Esophagus squamous epithelium (tissue), 4 donors: ENCODE data around the gene GPR4.

Source experiments
- POLR2A ChIP-seq, 4 donors: fragments of 450-650 bp; IDR thresholded peaks; one replicate each; pipeline ENCODE4 v1.6.1; 2017; ENCODE audit warnings: antibody characterized with exemption in 4 of 4, mild to moderate bottlenecking in 4 of 4, moderate library complexity in 3 of 4
- TF ChIP-seq, protein P1 (sequence below), 6 experiments: fragments of 450-650 bp in 4 of 6; fragments of 200-600 bp in 2 of 6; sonication (generic) in 2 of 6; IDR thresholded peaks; one replicate each; pipeline ENCODE4 v1.5.1; 2016 to 2019; ENCODE audit warnings: antibody characterized with exemption in 6 of 6, mild to moderate bottlenecking in 4 of 6, moderate library complexity in 4 of 6

DNA sequence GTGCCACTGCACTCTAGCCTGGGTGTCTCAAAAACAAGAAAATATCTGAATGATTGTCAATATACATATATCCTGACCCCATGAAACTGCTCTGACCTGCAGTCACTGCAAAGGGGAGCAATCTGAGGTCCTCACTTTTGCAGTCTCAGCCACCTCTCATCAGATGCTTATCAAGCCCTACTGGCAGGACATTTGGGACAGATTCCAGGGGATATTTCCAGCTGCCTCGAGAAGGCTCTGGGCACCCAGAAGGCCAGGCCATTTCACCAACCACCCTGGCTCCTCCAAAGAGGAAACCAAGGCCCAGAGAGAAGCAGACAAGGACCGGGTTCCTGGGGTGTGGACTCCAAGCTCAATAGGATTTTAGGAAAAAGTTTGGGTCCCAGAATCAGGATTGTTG lies 34.9 kb upstream of the GPR4 start:
- TF ChIP-seq, protein P1, sequence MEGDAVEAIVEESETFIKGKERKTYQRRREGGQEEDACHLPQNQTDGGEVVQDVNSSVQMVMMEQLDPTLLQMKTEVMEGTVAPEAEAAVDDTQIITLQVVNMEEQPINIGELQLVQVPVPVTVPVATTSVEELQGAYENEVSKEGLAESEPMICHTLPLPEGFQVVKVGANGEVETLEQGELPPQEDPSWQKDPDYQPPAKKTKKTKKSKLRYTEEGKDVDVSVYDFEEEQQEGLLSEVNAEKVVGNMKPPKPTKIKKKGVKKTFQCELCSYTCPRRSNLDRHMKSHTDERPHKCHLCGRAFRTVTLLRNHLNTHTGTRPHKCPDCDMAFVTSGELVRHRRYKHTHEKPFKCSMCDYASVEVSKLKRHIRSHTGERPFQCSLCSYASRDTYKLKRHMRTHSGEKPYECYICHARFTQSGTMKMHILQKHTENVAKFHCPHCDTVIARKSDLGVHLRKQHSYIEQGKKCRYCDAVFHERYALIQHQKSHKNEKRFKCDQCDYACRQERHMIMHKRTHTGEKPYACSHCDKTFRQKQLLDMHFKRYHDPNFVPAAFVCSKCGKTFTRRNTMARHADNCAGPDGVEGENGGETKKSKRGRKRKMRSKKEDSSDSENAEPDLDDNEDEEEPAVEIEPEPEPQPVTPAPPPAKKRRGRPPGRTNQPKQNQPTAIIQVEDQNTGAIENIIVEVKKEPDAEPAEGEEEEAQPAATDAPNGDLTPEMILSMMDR (IDR thresholded peaks at IDR 0.05) = no peak
- TF ChIP-seq POLR2A (IDR thresholded peaks at IDR 0.05) = no peak
